ENCODE data around the gene ALK.

GRCh38 chr2:29448096-29448688, 473.2 kb downstream of the ALK start:
- TF ChIP-seq CTCF (IDR thresholded peaks at IDR 0.05), result no peak
- no peak for TF ChIP-seq POLR2A (IDR thresholded peaks at IDR 0.05; ENCODE audit: low read depth)
- TF ChIP-seq POLR2AphosphoS5 (IDR thresholded peaks at IDR 0.05), result no peak
- no peak for TF ChIP-seq EP300 (IDR thresholded peaks at IDR 0.05)

Data from esophagus muscularis mucosa (tissue), 4 donors.